HG02884 (cell line): Measurements from ENCODE around the gene GJB1.

Source experiments
- ATAC-seq: cut with Tn5 transposase; IDR thresholded peaks from one replicate; pipeline ENCODE4 v1.9.1; 2021; ENCODE audit warnings: mild to moderate bottlenecking, moderate library complexity; ENCODE audit not compliant: unreplicated experiment

Gene GJB1

GRCh38 chrX:71214604-71215337 lies 8.3 kb upstream of the GJB1 start:
- no peak for ATAC-seq

GRCh38 chrX:71215338-71215912 lies 7.6 kb upstream of the GJB1 start:
- no peak for ATAC-seq

DNA sequence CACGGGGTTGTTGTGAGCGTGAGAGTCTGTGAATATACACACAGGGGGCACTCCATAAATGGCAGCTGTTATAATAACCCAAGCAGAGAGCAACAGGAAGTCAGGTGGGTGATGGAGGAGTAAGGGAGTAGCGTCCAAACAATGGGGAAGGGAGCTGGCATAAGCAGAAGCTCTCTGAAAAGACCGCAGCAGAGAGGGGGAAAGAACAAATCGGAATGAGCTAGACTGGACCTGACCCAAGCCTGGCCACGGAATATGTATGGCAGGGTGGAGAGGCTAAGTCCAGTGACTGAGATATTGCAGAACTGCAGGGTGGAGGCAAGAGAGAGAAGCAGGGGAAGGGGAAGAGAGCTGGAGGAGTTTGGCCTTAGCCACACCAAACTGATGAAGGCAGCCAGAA lies 6.5 kb upstream of the GJB1 start:
- ATAC-seq: no peak

GRCh38 chrX:71217298-71217697 lies 5.7 kb upstream of the GJB1 start:
- ATAC-seq: no peak

GRCh38 chrX:71221145-71221544 lies 1.9 kb upstream of the GJB1 start:
- ATAC-seq: no peak

DNA sequence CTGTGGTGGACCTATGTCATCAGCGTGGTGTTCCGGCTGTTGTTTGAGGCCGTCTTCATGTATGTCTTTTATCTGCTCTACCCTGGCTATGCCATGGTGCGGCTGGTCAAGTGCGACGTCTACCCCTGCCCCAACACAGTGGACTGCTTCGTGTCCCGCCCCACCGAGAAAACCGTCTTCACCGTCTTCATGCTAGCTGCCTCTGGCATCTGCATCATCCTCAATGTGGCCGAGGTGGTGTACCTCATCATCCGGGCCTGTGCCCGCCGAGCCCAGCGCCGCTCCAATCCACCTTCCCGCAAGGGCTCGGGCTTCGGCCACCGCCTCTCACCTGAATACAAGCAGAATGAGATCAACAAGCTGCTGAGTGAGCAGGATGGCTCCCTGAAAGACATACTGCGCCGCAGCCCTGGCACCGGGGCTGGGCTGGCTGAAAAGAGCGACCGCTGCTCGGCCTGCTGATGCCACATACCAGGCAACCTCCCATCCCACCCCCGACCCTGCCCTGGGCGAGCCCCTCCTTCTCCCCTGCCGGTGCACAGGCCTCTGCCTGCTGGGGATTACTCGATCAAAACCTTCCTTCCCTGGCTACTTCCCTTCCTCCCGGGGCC lies 1.2 kb downstream of the GJB1 start:
- no peak for ATAC-seq

DNA sequence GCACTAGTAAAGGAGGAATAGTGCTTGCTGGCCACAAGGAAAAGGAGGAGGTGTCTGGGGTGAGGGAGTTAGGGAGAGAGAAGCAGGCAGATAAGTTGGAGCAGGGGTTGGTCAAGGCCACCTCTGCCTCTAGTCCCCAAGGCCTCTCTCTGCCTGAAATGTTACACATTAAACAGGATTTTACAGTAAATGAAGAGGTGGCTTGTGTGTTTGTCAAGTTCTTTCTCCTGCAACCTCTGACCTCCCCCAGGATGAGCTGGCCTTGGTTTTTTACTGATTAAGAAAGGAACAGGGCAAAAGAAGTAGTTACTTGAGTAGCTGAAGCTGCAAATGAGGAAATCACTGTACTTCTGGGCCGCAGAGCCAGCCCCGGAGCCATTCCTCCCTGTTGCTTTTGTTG lies 2.0 kb downstream of the GJB1 start:
- no peak for ATAC-seq

DNA sequence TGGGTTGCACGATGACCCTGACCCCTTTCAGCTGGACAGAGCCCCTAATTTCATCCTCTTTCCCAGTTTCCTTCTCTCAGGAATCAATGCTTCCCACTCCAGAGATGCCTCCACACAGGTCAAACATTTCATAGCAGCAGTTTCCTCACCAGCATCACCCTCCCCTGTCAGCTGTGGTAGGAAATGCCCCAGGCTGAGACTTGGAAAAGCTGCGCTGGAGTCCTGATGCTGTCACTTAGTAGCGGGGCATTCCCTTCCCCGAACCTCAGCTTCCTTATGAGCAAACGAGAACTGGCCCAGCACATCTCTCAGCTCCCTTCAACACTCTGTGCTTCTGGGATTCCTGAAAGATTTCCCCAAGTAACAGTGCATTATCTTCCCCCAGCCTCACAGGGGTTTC lies 2.7 kb downstream of the GJB1 start:
- ATAC-seq: no peak

GRCh38 chrX:71227370-71228062 lies 4.5 kb downstream of the GJB1 start:
- no peak for ATAC-seq

DNA sequence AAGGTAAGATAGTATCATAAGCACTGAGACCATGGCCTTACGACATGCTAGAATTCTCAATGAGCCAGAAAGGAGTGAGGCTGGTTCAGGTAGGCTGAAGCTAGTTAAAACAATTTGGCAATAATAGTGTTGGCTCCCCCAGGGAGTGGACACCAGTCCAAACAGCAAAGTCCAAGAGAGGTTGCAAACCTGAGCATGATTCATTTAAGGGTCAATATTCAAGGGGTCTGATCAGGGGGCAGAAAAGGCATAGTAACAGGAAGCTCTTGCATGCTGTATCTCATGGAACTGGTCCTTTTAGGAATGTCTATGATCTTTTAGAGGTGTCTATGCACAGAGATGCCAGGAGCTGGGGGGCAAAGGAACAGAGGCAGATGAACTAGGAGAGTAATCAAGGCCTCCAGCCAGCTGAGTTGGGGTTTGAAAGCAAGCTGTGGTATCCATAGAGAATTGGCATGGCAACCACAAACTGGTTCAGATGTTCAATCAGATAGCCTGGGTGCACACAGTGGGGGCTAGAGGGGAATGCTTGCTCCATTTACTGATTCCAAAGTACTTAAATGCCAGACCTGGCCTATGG lies 5.1 kb downstream of the GJB1 start:
- no peak for ATAC-seq

DNA sequence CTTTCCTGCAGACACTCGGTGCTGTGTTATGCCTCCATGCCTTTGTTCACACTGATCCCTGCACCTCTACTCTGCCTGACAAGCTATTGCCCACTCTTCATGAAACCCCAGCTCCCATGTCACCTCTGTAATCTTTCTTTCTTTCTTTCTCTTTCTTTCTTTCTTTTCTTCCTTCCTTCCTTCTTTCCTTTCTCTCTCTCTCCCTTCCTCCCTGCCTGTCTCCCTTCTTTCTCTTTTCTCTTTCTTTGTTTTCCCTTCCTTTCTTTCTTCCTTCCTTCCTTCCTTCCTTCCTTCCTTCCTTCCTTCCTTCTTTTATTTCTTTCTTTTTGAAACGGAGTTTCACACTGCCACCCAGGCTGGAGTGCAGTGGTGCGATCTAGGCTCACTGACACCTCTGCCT lies 12.5 kb downstream of the GJB1 start:
- ATAC-seq: no peak

DNA sequence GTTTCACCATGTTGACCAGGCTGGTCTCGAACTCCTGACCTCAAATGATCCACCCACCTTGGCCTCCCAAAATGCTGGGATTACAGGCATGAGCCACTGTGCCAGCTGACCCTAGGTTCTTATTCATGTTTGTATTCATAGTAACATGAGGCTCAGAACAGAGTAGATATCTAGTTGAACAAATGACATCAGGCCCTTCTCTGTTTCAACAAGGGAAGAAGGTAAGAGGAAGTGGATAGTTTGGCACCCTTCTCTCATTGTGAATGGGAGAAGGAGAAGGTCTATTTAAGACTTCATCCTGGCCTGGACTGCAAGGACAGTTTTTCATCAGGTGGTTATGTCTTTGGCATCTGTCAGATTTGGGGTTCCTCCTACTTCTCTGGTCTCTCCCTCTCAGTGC lies 13.8 kb downstream of the GJB1 start:
- no peak for ATAC-seq

GRCh38 chrX:71239781-71240180 lies 16.8 kb downstream of the GJB1 start:
- no peak for ATAC-seq

DNA sequence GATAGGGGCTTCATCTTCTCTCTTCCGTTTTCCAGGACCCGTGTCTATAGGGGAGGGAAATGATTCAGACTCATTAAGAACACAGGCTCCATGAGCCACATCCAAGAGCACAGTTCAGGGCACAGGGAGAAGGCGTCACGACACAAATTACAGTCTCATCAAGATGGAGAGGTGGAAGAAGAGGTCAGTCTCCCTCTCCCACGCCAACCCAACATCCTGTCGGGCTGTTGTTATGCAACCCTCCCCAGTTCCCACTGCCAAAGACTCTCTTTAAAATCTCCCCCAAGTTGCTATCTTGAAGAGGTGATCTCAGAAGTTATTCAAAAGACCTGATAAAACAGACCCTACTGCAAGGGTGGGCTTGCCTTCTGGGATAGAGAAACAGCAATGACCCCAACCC lies 18.3 kb downstream of the GJB1 start:
- ATAC-seq: no peak

- no peak for ATAC-seq
These were observed 21.5 kb downstream of the GJB1 start for GRCh38 chrX:71244359-71245128.

GRCh38 chrX:71245159-71245558 lies 22.1 kb downstream of the GJB1 start:
- ATAC-seq: no peak

DNA sequence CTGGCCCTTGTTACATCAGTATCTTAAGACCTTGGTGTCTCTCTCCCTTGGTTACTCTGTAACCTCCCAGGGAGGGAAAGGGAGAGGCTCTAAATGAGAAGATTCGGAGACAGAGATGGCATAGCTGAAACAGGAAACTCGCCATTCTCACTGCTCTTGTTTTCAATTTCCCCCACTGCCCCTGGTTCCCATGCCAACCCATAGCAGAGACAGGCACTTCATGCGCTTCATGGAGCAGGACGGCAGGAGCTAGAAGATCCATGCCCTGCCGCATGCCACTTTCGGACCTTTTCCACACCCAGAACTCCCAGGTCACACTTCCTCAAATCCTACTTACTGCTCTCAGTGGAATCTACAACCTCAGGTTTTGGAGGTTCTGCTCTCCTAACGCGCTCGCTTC lies 27.8 kb downstream of the GJB1 start:
- ATAC-seq: no peak

DNA sequence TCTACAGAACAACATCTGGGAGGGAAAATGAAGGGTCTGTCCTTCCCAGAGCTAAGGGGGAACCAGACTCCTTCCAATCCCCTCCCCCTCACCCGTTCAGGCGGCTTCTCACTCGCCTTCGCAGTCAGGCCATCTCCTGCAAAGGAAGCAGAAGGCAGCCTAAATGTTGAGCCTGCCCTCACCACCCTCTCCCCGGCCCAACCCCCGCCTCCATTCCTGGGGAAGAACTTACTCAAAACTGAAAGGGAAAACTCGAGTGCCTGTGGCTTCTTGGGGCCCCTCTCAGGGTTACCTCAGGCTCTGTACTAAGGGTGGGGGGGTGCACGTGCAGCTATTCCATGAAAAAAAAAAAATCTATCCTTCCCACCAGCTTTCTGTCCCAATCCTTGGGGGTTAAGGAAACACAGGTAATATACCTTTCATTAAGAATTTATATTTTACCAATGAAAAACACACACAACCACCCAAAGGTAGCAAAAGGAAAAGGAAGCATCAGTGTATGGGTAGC lies 28.5 kb downstream of the GJB1 start:
- ATAC-seq: no peak

- ATAC-seq: no peak
These were observed 29.2 kb downstream of the GJB1 start for GRCh38 chrX:71252221-71252620.

- ATAC-seq: no peak
These were observed 30.4 kb downstream of the GJB1 start for GRCh38 chrX:71253253-71254091.
